HUES48 (cell line): ENCODE data around the gene SLC16A1.
"Not testable (repeated sequence)": the region's sequence is repeated elsewhere in the genome, so short reads cannot be mapped to it uniquely, and the experiment has no call there.

Experiments
- H3K27ac ChIP-seq: one replicate; pipeline ENCODE4 v1.7.0; 2013; ENCODE audit warnings: low read depth, low read length, inconsistent platforms
- H3K27me3 ChIP-seq: 2 replicates; pipeline ENCODE4 v1.6.1; 2013; ENCODE audit warnings: mild to moderate bottlenecking, low read length; ENCODE audit not compliant: control insufficient read depth, insufficient read depth
- H3K36me3 ChIP-seq: 2 replicates; pipeline ENCODE4 v1.6.1; 2013; ENCODE audit warnings: low read length; ENCODE audit not compliant: control insufficient read depth, insufficient read depth
- H3K4me1 ChIP-seq: 2 replicates; pipeline ENCODE4 v1.6.1; 2013; ENCODE audit warnings: mild to moderate bottlenecking, low read length; ENCODE audit not compliant: control insufficient read depth, insufficient read depth
- H3K4me3 ChIP-seq: 2 replicates; pipeline ENCODE4 v1.5.1; 2013; ENCODE audit warnings: mild to moderate bottlenecking, low read depth, low read length
- H3K9ac ChIP-seq: 2 replicates; pipeline ENCODE4 v1.6.1; 2013; ENCODE audit warnings: mild to moderate bottlenecking, low read depth, low read length, moderate library complexity
- H3K9me3 ChIP-seq: 2 replicates; pipeline ENCODE4 v1.6.1; 2013; ENCODE audit warnings: low read length; ENCODE audit not compliant: control insufficient read depth, insufficient read depth

The SLC16A1 gene

DNA sequence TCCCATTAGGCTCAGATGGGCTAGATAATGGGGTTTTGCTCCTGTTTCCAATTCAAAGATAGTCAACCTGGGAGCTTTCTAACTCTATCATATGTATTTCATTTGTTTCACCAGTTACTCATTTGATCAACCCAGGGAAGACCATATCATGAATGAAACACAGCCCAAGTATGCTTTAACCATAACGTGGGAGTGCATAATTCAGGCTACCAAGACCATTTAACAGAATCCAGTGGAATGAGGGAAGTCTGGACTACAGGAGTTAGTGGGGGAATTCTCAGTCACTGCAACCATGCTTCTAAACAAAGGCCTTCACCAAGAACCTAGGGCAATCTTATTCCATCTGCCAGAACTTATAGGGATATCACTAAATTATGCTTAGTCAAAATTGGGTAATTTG, 15.0 kb upstream of the SLC16A1 start:
- Histone ChIP-seq H3K4me3 (no peak overlapping the region), H3K9ac (no peak overlapping the region), H3K4me1 (no peaks in the 10 kb centered on the region), H3K36me3 (peaks cover 27% of the 10 kb centered on the region), H3K27ac (no peak overlapping the region), H3K9me3 (no peaks in the 10 kb centered on the region), H3K27me3 (no peaks in the 10 kb centered on the region)

DNA sequence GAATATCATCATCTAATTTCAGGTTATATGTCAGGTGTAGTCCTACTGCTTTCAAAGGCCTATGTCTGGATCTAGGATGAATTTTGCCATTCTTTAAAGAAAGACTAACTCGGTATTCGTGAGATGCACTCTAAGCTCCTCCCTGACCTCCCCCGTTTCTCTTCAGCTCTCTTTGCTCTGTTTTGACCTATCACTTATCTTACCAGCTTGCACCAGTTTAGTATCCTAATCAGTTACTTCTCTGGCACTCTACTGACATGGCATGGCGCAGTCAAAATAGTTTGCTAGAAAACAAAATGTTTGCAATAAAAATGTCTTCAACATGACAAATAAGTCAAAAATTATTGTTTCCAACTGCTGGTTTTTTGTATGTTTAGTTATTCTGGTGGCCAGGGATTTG, 8.4 kb upstream of the SLC16A1 start:
- Histone ChIP-seq H3K9me3 (no peaks in the 10 kb centered on the region), H3K4me1 (peaks cover 3% of the 10 kb centered on the region; the same call in 1 of the 2 replicates), H3K9ac (no peak overlapping the region), H3K4me3 (no peak overlapping the region), H3K27me3 (no peaks in the 10 kb centered on the region), H3K36me3 (peaks cover 74% of the 10 kb centered on the region), H3K27ac (no peak overlapping the region)

DNA sequence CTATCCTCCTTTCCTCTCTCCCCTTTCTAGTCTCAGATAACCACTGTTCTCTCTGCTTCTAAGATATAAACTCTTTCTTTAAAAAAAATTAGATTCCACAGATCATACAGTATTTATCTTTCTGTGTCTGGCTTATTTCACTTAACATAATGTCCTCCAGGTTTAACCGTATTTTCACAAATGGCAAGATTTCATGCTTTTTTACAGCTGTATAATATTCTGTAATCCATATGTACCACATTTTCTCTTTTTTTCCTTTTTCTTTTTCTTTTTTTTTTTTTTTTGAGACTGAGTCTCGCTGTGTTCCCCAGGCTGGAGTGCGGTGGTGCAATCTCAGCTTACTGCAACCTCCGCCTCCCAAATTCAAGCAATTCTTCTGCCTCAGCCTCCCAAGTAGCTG, 5.1 kb upstream of the SLC16A1 start:
- Histone ChIP-seq H3K27ac (no peak overlapping the region), H3K9me3 (no peaks in the 10 kb centered on the region), H3K4me3 (no peak overlapping the region), H3K9ac (no peak overlapping the region), H3K4me1 (peaks cover 12% of the 10 kb centered on the region), H3K36me3 (peaks cover 49% of the 10 kb centered on the region), H3K27me3 (no peaks in the 10 kb centered on the region)

DNA sequence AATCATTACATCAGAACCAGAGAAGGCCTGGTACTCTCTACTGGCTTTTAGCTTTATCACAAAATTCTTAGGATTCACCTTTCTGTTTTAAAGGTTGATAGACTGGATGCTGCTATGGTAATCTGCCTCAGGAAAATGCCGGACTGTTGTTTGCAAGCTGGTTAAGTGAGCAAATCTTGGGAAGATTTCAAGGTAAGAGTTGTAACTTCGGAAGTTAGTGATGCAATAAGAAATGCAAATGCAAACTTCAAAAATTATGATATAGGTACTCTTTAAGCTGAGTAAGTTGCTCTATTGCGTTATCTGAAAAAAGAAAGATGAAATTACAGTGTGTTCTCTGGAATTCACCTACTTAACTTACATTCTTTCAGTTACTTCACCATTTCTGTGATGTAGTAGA, 4.4 kb upstream of the SLC16A1 start:
- Histone ChIP-seq H3K4me3 (no peak overlapping the region), H3K27me3 (no peaks in the 10 kb centered on the region), H3K9me3 (no peaks in the 10 kb centered on the region), H3K36me3 (peaks cover 42% of the 10 kb centered on the region), H3K4me1 (peaks cover 12% of the 10 kb centered on the region), H3K27ac (no peak overlapping the region), H3K9ac (no peak overlapping the region)

DNA sequence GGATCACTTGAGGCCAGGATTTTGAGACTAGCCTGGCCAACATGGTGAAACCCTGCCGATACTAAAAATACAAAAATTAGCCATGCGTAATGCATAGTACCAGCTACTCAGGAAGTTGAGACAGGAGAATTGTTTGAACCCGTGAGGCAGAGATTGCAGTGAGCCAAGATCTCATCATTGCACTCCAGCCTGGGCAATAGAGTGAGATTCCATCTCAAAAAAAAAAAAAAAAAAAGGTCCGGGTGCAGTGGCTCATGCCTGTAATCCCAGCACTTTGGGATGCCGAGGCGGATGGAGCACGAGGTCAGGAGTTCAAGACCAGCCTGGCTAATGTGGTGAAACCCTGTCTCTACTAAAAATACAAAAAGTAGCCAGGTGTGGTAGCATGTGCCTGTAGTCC, 2.2 kb upstream of the SLC16A1 start:
- H3K27me3 ChIP-seq, H3K9ac ChIP-seq, H3K9me3 ChIP-seq: not testable (repeated sequence)
- Histone ChIP-seq H3K27ac (peak overlapping the region; percentile 95), H3K4me1 (peaks cover 16% of the 10 kb centered on the region), H3K36me3 (peaks cover 42% of the 10 kb centered on the region), H3K4me3 (peak overlapping the region; percentile 99)

DNA sequence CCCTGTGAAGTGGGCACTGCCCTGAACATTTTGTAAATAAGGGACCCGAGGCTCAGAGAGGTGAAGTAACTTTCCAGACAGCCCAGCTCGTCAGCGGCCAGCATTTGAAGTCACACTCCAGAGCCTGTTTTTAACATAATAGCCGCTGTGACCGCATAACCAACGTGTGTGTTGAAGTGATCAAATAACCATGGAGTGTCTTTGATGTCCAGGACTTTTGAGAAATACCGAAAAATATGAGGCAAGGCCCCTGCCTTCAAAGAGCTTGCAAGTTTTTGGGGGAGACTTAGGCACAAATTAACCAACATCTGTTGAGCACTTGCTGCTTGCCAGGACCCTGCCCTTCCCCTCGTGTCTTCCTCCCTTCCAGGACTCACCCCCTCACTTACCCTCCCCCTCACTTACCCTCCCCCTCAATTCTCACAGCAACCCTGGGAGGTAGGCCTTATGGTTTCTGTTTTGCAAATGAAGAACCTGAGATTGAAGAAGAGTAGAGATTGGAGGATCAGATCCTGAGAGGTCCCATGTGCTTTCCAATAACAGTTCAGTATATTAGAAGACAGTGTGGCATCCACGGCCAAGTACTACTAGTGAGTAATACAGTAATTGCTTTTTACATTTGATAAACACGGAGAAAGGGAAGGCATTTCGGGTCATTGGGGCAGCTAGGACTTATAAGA, 1.3 kb upstream of the SLC16A1 start:
- Histone ChIP-seq H3K4me3 (peak overlapping the region; percentile 99), H3K27me3 (no peaks in the 10 kb centered on the region), H3K27ac (peak overlapping the region; percentile 95), H3K9ac (peak overlapping the region; percentile 93; the same call in 1 of the 2 replicates), H3K9me3 (no peaks in the 10 kb centered on the region), H3K36me3 (peaks cover 44% of the 10 kb centered on the region), H3K4me1 (peaks cover 23% of the 10 kb centered on the region)

DNA sequence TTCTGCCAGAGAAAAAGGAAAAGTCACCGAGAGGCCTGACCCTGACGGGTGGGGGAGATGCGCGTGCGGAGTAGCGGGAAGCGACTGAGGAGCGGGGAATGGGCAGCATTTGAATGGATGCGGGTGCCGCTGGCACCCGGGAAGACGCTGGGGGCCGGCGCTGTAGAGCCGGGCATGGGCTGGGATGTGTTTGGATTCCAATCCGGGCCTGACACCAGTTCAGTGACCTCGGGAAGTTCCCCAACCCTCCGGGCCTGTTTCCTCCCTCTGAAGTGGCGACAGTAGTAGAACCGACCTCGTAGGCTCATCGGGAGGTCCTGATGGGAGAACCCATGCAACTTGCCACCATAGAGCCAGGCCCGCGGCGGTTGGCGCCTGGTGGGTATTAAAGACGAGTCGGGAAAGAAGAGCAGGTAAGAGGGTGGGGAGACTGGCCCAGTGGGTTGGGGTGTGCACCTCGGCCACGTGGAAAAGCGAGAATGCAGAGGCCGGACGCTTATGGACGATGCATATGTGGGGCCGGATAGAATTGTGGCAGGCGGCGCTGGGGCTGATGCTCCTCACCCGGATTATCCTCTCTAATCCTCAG, 642 bp upstream of the SLC16A1 start:
- Histone ChIP-seq H3K9ac (peak overlapping the region; percentile 93), H3K4me1 (peaks cover 30% of the 10 kb centered on the region), H3K27me3 (no peaks in the 10 kb centered on the region), H3K36me3 (peaks cover 45% of the 10 kb centered on the region), H3K9me3 (no peaks in the 10 kb centered on the region), H3K4me3 (peak overlapping the region; percentile 99), H3K27ac (peak overlapping the region; percentile 95)

DNA sequence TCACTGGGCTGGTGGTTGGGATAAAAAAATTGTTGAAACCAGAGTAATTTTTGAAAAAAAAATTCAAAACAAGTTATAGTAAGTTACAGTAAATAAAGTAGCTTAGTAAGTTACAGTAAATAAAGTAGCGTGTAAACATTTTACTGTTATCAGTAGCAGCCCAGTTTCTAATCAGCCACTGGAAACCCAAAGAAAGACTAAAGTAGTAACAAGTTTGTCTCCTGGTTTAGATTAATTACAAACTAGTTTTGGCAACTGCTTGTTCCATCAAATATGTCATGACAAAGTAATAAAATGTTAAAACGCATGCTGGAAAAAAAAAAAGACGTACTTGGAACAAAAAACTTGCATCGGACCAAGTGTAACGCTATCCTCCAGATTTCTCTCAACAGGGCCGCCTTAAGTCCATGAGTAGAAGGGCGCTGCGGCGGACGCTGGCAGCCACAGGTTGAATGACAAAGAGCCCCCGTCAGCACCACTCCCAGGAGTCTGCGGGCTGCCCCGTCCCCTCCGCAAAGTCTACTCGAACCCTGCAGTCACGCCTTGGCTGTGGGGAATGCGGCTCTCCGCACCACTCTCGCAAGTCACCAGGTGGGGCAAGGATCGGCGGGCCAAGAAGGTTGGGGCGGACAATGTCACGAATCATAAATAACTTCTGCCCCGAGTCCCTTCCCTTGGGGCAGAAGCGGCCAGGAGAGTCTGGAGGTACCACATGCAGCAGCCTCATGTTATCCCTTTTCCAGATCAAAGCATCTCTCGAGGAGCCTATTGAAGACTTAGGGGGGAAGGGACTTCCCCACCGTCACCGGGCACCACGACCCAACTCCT, 837 bp downstream of the SLC16A1 start:
- H3K27ac ChIP-seq: peak overlapping the region; percentile 95
- peak overlapping the region; percentile 99 for H3K4me3 ChIP-seq
- no peaks in the 10 kb centered on the region for H3K27me3 ChIP-seq
- H3K9me3 ChIP-seq: no peaks in the 10 kb centered on the region
- peaks cover 37% of the 10 kb centered on the region for H3K4me1 ChIP-seq
- H3K36me3 ChIP-seq: peaks cover 43% of the 10 kb centered on the region
- H3K9ac ChIP-seq: peak overlapping the region; percentile 93

DNA sequence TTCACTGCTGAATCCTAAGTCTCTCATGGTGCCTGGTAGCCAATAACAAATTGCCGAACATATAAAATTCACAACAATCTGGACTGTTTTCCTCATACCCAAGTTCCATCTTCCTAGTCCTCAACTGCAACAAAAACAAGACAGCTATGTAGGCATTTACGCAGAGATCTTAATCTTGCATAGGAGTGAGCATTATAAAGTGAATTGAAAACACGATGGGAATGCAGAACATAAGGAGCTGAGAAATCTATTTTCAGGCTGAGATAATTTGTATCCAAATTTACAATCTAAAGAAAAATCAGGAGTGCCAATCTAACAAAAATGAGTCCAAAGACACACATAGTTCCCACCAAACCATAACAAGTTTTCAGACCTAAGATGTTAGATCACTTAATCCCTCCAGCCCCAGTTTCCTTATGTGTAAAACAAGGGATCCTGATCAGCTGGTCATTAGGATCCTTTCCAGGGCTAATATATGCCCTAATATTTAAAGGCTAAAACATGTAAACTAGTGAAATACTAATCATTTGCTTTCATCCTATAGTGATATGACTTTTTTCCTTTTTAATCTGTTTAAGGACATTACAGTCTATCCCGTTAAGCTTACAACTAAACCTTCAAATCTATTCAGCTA, 1.9 kb downstream of the SLC16A1 start:
- Histone ChIP-seq H3K4me1 (peaks cover 33% of the 10 kb centered on the region), H3K9me3 (no peaks in the 10 kb centered on the region), H3K27me3 (no peaks in the 10 kb centered on the region), H3K4me3 (peak overlapping the region; percentile 99), H3K27ac (no peak overlapping the region), H3K36me3 (peaks cover 49% of the 10 kb centered on the region), H3K9ac (peak overlapping the region; percentile 93)

DNA sequence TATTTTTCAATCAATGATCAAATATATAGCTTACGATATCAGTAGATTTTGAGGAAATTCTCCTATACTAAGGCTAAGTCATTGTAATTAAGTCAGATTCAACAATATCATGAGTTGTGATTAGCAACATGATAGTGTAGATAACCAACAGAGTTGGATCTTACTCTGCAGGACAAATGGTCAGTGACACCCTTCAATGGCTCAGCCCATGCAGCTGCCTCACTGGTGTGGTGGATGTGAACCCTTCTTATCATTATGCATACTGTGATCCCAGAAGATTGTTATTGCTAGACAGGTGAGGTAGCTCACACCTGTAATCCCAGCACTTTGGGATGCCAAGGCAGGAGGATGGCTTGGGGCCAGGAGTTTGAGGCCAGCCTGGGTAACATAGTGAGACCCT, 5.6 kb downstream of the SLC16A1 start:
- Histone ChIP-seq H3K4me1 (peaks cover 25% of the 10 kb centered on the region), H3K9ac (no peak overlapping the region), H3K27me3 (no peaks in the 10 kb centered on the region), H3K9me3 (no peaks in the 10 kb centered on the region), H3K27ac (no peak overlapping the region), H3K4me3 (no peak overlapping the region), H3K36me3 (peaks cover 59% of the 10 kb centered on the region)
